ENCODE results near the gene SERPINE1.

DNA sequence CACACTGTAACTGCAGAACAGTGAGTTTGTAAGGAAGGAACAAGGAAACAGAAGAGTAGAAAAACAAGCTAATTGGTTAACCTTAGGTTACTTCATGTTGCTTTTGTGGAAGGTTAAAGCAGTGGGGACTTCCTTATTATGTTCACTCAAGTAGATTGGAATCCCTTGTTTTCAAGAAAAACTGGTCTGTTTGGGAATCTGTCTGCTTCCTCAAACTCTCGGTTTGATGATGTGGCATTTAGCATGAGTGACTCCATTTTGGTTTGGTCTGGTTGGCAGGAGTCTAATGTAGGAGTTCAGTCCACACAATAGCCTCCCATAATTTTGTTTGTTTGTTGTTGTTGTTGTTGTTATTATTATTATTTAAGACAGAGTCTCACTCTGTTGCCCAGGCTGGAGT lies 45.5 kb upstream of the SERPINE1 start:
- no peak for TF ChIP-seq EZH2 (IDR thresholded peaks at IDR 0.05; ENCODE audit: low read length, missing control alignments)
- TF ChIP-seq, protein P1, sequence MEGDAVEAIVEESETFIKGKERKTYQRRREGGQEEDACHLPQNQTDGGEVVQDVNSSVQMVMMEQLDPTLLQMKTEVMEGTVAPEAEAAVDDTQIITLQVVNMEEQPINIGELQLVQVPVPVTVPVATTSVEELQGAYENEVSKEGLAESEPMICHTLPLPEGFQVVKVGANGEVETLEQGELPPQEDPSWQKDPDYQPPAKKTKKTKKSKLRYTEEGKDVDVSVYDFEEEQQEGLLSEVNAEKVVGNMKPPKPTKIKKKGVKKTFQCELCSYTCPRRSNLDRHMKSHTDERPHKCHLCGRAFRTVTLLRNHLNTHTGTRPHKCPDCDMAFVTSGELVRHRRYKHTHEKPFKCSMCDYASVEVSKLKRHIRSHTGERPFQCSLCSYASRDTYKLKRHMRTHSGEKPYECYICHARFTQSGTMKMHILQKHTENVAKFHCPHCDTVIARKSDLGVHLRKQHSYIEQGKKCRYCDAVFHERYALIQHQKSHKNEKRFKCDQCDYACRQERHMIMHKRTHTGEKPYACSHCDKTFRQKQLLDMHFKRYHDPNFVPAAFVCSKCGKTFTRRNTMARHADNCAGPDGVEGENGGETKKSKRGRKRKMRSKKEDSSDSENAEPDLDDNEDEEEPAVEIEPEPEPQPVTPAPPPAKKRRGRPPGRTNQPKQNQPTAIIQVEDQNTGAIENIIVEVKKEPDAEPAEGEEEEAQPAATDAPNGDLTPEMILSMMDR (conservative IDR thresholded peaks at IDR 0.05 in 1 of 2, IDR thresholded peaks at IDR 0.05 in 1 of 2; ENCODE audit: low read depth in 1 of 2, low read length in 2 of 2), result no peak
